ENCODE data around the gene GRK5.

DNA sequence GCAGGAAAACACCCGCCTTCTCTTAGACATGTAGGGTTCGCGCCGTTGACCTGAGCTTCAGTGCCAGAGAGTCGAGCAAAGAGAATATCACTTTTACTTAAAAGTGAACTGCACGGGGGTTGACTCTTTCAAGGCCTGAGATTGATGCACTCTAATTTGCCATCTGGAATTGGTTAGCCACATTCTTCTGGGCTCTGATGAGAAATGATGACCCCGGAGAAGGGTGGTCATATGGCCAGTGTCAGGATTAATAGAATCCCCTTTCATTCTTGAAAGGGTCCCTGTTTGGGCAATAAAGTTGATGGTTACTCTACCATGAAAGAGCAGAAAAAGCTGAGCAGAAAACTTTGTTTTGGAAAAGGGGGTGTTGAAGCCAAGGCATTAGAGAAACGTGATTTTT lies 31.2 kb downstream of the GRK5 start:
- TF ChIP-seq POLR2AphosphoS5 (IDR thresholded peaks at IDR 0.05; ENCODE audit: low read depth, low read length) (no peak), POLR2A (IDR thresholded peaks at IDR 0.05; ENCODE audit: low read depth, low read length) (no peak), PAX5 (IDR thresholded peaks at IDR 0.05; ENCODE audit: insufficient read depth, low read length, severe bottlenecking) (no peak)
